Left kidney (tissue), 2 donors: ENCODE measurements around the gene FGF4. TPM values are rescaled to one million over a fixed set of nuclear protein-coding genes. Genes with fewer than 3 reads are reported as not detected.
"Not testable (repeated sequence)": the region's sequence is repeated elsewhere in the genome, so short reads cannot be mapped to it uniquely, and the experiment has no call there.

ENCODE experiments used
- DNase-seq: peaks from one replicate; pipeline ENCODE4 v3.0.0-alpha.2; 2013
- polyA plus RNA-seq: library from polyadenylated mRNA; unstranded; fragments of 120-200 nt; gene quantifications from one replicate; pipeline ENCODE4 v1.2.1, GENCODE V29; 2013; ENCODE audit not compliant: insufficient read length

Gene FGF4
- polyA plus RNA-seq, 1 donor, result not detected

DNA sequence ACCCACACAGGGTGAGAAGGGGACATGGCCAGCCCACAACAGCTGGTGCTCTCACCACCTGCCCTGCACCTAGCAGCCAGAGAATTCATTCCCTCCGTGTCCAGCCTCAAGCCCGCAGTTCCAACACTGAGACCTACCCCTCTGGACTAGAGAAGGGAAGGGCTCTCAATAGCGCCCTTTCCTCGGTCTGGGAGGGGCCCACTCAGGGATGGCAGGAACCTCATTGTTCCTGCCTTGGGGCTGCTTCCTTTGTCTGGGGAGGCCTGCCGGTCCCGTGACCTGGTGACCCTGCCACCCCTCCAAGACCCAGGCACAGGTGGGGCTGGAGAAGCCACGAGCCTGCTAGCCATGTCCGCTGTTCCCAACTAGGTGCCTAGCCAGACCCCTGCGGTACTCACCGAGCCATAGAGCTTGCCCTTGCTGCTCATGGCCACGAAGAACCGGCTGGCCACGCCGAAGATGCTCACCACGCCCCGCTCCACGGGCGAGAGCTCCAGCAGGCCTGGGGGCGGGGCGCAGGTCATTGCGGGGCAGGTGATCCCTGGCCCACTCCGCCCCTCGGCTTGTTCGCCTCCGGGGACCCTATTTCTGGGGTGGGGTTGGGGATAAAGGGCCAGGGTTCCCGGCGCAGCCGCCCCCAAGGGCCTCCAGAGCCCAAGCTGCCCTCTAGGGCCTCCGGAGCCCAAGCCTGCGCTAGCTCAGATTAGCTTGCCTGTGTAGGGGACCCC is 1.4 kb downstream of the FGF4 start:
- no peak for DNase-seq

DNA sequence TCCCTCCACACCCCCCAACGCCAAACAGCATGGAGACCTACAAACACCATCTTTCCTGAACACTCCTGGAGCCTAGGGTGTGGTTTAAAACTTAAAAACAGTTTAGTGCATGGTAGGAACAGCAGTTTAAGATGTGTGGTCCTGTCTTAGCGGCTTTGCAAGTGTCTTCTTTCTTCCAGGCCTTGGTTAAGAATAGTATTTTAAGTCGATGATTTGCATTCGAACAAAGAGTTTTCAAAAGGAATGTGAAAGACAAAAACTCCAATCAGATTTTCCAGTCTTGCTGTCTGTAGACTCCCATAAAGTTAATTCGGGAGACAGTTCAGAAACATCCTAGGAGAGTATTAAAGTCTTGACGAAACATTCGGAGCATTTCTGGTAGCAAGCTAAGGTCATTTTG is 3.7 kb downstream of the FGF4 start:
- no peak for DNase-seq

DNA sequence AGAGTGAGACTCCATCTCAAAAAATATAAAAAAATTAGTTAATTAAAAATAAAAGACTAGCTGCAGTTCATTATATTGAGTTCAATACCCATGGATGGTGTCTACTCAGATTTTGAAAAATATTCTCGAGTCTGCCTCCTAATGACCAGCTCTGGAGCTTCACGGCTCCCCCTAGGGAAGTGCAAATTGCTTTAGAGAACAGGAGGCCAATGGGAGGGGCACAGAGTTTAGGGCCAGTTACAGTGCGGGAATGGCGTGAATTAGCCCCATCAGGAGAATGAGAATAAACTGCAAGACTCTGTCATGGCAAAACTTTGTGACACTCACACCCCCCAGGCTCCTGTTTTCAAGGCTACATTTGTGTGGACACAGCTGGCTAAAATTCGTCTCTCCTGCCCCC is 4.6 kb downstream of the FGF4 start:
- DNase-seq, result no peak

DNA sequence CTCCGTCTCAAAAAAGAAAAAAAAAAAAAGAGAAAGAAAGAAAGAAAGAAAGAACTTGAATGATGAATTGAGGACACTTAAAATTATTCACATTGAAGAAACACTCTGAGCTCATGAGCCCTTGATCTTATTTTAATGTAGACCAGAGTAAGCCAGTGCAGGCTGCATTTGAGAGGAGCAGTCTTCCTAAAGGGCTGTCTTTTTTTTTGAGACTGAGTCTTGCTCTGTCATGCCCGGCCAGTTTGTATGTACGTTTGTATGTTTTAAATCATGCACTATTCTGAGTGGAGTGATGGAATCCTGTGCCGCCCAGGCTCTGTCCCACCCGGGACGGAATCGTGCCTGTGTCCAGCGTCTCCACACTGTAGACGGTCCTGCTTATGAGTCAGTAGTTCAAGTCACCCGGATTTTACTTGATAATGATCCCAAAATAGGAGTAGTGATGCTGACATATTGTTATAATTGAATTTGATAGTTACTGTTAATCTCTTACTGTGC is 9.6 kb downstream of the FGF4 start:
- no peak for DNase-seq

DNA sequence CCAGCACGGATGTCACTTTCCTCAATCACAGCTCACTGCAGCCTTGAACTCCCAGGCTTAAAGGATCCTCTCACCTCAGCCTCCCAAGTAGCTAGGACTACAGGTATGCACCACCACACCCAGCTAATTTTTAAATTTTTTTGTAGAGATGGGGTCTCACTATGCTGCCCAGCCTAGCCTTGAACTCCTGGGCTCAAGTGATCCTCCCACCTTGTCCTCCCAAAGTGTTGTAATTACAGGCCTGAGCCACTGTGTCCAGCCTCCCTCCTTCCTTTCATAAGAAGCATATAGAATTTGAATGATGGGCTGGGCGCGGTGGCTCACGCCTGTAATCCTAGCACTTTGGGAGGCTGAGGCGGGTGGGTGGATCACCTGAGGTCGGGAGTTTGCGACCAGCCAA is 10.2 kb downstream of the FGF4 start:
- DNase-seq, result not testable (repeated sequence)

DNA sequence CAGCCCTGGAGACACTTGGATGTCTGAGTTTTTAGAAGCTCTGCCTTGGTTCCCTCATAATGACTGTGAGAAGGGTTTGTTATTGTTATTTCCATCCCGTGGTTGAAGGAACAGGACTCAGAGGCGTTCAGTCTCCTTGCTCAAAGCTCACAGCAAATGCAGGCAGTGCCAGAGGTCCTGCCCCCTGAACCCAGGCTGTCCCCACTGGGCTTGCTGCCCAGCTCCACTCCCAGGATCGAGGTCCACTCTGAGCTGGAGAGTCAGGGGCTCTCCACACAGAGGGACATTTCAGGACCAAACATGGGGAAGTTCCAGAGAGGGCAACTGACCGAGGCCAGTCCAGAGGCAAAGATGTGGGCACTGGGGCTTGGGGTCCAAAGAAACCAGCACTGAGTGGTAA is 14.8 kb downstream of the FGF4 start:
- no peak for DNase-seq

DNA sequence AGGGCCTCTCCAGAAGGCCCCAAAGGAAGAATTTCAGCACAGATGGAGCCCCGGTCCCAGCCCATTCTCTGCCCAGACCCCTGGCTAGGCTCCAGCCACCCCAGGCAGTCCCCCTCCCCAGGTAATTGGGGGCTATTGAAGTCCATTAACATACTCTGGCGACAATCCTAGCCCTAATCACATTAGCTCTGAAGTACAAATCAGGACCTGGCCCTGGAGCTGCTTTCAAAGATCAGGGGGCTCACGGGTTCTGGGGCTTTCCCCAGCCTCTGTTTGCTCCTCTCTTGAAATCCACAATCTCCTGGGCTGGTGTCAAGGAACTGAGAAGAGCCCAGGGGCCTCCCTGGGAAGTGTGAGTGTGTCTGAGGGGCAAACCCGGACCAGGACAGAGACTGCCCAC is 22.3 kb downstream of the FGF4 start:
- no peak for DNase-seq

DNA sequence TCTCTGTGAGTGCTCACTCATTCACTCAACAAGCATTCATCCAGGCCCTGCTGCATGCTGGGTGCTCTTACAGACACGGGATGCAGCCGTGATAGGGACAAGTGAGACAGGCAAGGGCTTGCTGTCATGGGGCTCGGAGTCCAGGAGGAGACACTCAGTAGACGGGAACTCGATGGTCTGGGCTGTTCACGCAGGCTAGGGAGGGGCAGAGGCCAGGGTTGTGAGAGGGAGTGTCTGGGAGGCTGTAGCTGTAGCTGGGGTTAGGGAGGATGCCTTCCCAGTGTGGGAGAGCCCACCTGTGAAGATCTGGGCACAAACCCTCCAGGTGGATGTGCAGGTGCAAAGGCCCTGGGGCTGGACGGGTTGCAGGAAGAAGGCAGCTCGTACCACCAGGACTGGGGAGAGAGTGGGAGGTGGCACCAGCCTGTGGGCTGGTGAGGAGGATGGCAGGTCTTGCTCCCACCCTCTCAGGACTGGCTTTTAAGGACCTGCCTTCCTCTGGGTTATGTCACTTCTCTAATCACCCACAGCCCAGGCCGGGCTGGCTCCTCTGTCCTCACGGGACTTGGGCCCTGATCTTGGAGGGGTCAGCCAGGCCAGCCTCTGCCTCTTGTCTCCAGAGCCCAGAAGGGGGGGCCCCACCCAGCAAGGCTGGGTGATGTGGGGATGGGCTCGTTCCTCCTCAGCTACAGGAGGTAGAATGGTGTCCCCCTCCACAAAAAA is 24.1 kb downstream of the FGF4 start:
- DNase-seq, result no peak

DNA sequence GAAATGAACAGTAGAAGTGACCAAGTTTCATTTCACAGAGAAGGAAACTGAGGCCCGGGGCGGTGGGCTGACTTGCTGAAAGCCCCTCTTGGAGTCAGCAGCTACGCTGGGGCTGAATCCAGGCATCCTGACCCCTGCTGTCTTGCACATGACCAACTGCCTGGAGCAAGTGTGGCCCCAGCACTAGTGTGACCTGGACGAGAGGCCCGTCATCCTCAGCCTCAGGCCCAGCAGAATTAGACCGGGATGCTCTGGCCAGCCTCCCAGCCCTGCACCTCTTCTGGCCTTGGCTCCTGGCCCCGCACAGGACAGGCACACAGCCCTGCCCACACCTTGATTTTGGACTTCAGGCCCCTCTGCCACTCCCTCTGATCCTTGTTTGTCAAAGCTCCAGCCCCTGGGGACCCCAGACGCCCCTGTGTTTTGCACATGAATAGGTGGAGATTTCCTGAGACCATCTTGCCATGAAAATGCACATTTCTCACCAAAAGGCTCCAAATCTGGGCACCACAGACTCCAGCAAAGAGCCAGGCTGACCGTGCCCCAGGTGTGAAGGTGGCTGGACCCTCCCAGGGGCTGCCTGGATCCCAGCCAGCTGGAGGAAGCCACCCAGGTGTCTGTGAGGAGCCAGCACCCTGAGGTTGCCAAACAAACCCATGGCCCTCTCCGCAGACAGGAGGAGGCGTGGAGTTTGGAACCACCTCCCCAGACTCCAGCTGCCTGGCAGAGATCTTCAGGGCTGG is 24.9 kb downstream of the FGF4 start:
- DNase-seq, result no peak

DNA sequence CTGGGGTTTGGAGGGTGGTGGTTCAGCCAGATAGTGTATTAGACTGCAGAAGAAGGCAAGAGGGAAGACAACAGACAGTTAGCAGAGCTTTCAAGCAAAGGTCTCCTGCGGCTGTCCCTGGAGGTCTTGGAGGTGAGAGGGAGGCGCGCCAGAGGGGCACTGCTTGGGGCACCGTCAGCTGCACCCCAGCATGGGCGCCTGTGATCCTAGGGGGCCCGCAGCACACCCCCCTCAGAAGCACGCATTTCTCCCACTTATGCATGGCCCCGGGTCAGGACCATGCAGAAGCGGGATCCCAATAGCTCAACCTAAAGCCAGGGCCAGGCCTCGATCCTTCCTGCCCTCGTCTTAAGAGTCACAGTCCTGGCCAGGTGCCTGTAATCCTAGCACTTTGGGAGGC is 26.5 kb downstream of the FGF4 start:
- DNase-seq, result no peak

DNA sequence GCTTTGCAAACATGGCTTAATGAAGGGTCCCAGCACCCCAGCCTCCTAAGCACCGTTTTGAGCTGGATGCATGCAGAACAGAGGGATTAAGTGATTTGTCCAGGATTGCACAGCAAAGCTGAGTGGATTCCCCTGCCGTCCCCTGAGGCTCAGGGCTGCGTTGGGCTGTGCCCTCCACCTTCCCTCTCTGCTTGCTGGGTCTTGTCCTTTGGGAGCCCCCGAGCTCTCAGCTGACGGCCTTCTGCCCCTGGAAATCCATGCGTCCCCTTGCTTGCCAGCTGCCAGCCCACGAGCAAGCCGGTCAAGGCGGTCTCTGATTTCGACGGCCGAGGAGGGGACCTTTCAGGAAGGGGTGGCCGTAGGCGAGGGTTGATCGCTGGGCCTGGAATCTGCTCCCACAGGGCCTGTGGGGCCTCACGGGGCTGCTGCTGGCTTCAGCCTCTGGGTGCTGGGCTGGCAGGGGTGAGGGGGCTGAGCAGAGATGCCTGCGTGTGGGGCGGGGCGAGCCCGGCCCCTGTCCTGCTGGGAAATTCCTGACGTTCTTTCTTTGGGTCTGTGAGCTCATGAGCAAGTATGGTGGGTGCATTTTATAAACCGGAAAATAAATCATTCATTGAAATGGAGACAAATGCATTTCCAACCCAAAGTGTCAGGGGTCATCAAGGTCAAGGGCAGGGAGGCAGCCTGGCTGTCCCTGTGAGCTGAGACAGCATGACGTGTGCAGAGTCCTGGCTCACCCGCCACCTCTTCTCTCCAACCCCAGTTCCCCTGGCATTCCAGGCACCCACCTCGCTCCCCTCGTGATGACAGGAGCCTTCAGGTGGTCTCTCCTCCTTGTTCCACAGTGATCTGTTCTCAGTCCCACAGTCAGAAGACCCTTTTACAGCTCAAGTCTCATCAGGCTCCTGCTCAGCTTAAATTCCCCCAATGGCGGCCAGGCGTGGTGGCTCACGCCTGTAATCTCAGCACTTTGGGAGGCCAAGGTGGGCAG is 28.1 kb downstream of the FGF4 start:
- DNase-seq, result no peak

DNA sequence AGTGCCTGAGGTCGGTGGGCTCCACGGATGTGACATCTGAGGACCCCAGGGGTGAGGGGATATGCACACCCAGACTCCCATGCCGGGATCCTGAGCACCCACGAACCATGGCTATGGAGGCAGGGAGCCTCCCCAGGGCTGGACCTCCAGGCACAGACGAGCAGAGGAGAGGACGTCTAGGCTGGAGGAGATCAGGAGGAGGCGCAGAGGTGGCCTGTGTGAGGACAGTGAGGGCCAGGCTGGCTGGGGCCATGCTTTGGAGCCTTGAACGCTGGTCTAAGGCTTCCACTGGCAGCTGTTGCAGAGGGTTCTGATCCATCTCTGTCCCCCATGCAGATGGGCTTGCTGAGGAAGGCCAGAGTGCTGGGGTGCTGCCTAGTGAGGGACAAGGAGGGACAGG is 29.0 kb downstream of the FGF4 start:
- no peak for DNase-seq

DNA sequence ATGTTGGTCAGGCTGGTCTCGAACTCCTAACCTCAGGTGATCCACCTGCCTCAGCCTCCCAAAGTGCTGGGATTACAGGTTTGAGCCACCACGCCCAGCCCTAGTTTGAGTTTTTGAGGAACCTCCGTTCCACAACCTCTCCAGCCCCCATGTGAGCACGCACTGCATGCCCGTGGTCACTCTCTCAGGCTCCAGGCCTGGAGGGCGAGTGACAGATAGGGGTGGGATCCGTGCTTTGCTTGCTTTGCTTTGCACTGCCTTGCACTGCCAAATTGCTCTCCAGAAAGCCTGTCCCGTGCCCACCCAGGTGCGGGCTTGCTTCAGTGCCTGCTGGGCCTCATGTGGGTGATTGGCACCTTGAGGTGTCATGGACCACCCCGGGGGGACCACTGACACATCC is 29.9 kb downstream of the FGF4 start:
- no peak for DNase-seq

DNA sequence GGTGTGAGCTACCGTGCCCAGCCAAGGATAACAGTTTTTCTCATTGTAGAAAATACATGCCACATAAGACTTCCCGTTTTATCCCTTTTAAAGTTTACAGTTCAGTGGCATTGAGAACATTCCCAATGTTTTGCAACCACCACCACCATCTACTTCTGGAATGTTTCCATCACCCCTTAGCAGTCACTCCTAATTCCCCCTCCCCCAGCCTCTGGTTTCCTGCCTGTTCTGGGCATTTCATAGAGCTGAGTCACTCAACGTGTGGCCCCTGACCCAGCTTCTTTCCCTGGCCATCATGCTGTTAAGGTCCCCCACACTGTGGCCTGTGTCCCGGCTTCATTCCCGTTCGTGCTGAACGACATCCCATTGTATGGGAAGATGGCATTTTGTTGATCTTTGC is 30.7 kb downstream of the FGF4 start:
- no peak for DNase-seq

DNA sequence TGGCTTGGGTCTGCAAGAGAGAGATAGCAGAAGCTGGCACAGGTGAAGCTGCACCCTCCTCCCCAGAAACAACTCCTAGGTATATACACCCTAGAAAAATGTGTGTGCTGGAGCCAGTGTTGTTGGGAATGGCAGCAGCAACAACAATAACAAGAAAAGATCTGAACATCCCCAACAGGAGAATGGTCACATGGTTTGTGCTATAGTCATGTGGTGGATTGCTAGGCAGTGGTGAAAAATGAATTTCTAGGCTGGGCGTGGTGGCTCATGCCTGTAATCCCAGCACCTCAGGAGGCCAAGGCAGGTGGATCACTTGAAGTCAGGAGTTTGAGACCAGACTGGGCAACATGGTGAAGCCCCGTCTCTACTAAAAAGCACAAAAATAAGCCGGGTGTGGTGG is 40.3 kb downstream of the FGF4 start:
- no peak for DNase-seq

DNA sequence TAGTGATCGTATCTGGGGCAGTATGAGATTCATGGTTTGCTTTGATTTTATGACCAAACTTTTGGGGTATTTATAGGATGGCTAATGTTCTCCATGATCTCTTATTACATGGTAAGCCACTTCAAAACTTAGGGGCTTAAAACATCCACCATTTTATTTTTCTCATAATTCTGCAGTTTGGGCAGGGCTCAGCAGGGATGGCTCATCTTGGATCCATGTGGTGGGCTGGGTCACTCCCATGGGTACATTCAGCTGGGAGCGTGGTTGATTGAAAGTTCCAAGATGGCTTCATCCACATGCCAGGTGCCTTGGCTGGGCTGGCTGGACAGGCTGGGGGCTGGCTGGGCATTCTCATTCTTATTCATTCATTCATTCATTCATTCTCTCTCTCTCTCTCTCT is 40.8 kb downstream of the FGF4 start:
- DNase-seq, result no peak

DNA sequence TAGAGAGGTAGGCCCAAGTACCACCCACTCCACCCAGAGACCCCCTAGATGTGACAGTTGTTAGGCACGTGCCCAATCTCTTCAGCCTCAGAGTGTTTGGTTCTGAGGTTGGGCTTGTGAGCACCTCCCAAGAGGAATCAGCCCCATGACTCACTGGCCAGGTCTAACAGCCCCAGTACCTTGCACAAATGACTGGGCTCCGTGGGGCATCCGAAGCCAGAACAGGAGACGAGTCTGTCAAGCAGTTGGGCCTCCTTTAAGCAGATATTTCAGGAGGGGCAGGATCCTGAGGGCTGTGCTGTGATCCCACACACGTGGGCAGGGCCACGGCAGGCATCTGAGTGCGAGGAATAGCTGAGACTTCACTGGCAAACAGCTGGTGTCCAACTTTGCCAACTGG is 42.2 kb downstream of the FGF4 start:
- DNase-seq, result no peak

DNA sequence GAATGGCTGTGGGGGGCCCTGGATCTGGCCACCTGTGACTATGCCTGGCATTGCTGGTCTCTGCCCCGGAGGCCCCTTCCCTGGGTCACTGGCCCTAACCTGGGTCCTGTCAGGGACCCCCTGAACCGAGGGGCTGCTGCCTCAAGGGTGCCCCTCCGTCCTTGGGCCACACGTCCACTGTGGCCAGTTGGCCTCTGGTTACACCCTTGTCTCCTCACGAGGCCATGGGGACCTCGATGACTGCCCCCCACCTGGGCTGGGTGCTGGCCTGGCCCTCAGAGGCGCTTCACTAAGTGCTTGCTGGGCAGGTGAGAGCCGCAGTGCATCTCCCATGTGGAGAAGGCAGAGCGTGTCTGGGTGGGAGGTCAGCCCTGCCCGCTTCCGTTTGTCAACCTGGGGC is 44.0 kb downstream of the FGF4 start:
- DNase-seq, result no peak

DNA sequence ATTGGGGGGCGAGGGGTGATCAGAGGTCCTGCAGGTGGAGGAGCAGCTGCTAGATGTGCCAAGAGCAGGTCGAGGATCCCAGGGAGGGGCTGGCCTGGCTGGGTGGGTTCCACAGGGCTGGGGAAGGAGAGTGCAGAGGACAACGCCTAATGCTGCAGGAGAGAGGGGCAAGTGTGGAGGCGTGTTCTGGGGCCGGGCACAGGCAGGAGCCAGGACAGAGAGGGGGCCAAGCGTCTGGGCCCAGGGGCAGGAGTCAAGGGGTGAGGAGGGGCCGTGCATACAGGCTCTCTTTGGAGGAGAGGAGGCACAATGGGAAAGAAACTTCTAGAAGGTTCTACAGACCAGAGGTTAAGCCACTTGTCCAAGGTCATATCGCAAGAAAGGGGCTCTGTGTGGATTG is 44.6 kb downstream of the FGF4 start:
- no peak for DNase-seq

DNA sequence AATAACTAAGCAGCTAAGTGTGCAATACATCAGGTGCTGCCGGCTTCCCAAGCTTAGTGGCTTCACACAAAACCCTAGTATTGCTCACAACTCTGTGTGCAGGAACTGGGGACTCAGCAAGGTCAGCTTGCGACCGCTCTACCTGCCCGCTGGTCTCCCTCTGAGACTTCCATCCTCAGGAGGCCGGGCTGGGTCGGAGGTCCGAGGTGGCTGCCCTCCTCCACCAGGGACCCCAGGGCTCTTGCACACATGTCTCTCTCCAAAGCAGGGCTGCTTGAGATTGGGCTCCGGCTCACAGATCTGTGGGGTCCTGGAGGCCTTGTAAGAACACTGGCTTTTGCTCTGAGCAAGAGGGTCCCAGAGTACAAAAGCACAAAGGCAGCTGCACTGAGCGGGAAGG is 45.9 kb downstream of the FGF4 start:
- DNase-seq, result no peak

DNA sequence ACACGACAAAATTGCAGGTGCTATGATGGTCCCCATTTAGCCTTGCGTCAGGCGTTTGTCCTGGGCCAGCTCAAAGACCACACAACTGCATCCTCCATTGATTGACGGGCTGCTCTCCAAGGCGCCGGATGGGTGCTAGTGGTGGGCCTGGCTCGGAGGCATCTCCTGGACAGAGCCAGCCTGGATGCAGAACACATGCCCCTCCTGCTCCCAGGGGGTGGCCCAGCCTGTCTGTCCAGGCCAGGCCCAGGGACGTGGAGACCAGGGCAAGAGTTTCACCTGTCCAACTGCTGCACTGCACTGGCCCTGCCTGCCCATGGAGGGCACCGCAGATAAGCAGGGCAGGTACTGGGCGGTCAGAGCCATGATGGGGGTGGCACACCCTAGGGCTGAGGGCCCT is 47.9 kb downstream of the FGF4 start:
- no peak for DNase-seq

DNA sequence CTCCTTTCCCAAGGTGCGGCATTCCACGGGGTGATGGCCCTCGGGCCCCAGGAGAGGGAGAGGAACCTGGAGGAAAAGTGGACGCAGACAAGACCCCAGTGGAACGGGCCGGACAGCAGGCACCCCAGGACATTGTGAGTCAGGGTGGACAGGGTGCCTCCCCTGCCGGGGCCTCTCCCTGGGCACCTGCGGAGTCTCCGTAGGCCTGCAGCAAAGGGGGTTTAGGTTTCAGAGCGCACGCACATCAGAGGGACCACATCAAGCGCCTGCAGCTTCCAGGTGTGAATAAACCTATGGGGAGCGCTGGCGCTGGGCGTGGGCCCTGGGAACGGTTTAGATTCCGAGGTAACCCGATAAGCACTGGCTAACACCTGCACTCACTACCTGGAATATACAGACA is 48.7 kb downstream of the FGF4 start:
- DNase-seq, result no peak
